Measurements from ENCODE around the gene KLF3. TPM values are rescaled to one million over a fixed set of nuclear protein-coding genes. Genes with fewer than 3 reads are reported as not detected.

Gene KLF3
- total and polyA plus RNA-seq, 2 experiments from 2014 or later = 15.0 to 16.5 TPM

DNA sequence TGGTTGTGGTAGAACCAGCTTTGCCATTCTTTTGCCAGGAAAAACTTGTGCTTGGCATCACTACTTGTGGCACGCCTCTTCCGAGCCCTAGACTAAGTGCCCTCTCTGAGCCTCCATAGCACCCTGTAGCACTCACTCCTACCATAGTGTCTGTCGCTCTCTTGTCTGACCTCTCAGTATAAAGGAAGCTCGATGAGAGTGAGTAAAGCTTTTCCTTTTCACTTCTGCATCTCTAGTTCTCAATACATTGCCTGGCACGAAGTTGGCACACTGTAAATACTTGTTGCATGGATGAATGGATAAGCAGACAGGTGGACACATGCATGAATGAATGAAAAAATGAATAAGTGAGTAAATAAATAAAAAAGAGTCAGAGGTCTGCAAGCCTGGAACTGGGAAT lies 70.4 kb downstream of the KLF3 start:
- no peak for DNase-seq (ENCODE audit: low spot score)
- Histone ChIP-seq H2AFZ (no peak overlapping the region), H3K36me3 (ENCODE audit: insufficient read depth) (no peaks in the 10 kb centered on the region), H4K20me1 (replicated peaks; ENCODE audit: insufficient read depth) (no peaks in the 10 kb centered on the region), H3K4me3 (no peak overlapping the region), H3K9me2 (ENCODE audit: insufficient read depth) (no peaks in the 10 kb centered on the region), H3K27me3 (ENCODE audit: insufficient read depth) (no peaks in the 10 kb centered on the region), H3K4me2 (no peak overlapping the region), H3K4me1 (ENCODE audit: insufficient read depth) (no peaks in the 10 kb centered on the region), H3K27ac (ENCODE audit: low read depth) (no peak overlapping the region), H3K79me2 (replicated peaks; ENCODE audit: insufficient read depth) (no peaks in the 10 kb centered on the region), H3F3A (replicated peaks; ENCODE audit: low read depth) (no peaks in the 10 kb centered on the region)
- TF ChIP-seq, protein P1, sequence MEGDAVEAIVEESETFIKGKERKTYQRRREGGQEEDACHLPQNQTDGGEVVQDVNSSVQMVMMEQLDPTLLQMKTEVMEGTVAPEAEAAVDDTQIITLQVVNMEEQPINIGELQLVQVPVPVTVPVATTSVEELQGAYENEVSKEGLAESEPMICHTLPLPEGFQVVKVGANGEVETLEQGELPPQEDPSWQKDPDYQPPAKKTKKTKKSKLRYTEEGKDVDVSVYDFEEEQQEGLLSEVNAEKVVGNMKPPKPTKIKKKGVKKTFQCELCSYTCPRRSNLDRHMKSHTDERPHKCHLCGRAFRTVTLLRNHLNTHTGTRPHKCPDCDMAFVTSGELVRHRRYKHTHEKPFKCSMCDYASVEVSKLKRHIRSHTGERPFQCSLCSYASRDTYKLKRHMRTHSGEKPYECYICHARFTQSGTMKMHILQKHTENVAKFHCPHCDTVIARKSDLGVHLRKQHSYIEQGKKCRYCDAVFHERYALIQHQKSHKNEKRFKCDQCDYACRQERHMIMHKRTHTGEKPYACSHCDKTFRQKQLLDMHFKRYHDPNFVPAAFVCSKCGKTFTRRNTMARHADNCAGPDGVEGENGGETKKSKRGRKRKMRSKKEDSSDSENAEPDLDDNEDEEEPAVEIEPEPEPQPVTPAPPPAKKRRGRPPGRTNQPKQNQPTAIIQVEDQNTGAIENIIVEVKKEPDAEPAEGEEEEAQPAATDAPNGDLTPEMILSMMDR (conservative IDR thresholded peaks at IDR 0.05; ENCODE audit: low read depth in 2 of 2) = no peak
- no peak for TF ChIP-seq NANOG (IDR thresholded peaks at IDR 0.05; ENCODE audit: borderline replicate concordance)
- no peak for TF ChIP-seq STAT1 (IDR thresholded peaks at IDR 0.05; ENCODE audit: unreplicated experiment)
- TF ChIP-seq, protein P2, sequence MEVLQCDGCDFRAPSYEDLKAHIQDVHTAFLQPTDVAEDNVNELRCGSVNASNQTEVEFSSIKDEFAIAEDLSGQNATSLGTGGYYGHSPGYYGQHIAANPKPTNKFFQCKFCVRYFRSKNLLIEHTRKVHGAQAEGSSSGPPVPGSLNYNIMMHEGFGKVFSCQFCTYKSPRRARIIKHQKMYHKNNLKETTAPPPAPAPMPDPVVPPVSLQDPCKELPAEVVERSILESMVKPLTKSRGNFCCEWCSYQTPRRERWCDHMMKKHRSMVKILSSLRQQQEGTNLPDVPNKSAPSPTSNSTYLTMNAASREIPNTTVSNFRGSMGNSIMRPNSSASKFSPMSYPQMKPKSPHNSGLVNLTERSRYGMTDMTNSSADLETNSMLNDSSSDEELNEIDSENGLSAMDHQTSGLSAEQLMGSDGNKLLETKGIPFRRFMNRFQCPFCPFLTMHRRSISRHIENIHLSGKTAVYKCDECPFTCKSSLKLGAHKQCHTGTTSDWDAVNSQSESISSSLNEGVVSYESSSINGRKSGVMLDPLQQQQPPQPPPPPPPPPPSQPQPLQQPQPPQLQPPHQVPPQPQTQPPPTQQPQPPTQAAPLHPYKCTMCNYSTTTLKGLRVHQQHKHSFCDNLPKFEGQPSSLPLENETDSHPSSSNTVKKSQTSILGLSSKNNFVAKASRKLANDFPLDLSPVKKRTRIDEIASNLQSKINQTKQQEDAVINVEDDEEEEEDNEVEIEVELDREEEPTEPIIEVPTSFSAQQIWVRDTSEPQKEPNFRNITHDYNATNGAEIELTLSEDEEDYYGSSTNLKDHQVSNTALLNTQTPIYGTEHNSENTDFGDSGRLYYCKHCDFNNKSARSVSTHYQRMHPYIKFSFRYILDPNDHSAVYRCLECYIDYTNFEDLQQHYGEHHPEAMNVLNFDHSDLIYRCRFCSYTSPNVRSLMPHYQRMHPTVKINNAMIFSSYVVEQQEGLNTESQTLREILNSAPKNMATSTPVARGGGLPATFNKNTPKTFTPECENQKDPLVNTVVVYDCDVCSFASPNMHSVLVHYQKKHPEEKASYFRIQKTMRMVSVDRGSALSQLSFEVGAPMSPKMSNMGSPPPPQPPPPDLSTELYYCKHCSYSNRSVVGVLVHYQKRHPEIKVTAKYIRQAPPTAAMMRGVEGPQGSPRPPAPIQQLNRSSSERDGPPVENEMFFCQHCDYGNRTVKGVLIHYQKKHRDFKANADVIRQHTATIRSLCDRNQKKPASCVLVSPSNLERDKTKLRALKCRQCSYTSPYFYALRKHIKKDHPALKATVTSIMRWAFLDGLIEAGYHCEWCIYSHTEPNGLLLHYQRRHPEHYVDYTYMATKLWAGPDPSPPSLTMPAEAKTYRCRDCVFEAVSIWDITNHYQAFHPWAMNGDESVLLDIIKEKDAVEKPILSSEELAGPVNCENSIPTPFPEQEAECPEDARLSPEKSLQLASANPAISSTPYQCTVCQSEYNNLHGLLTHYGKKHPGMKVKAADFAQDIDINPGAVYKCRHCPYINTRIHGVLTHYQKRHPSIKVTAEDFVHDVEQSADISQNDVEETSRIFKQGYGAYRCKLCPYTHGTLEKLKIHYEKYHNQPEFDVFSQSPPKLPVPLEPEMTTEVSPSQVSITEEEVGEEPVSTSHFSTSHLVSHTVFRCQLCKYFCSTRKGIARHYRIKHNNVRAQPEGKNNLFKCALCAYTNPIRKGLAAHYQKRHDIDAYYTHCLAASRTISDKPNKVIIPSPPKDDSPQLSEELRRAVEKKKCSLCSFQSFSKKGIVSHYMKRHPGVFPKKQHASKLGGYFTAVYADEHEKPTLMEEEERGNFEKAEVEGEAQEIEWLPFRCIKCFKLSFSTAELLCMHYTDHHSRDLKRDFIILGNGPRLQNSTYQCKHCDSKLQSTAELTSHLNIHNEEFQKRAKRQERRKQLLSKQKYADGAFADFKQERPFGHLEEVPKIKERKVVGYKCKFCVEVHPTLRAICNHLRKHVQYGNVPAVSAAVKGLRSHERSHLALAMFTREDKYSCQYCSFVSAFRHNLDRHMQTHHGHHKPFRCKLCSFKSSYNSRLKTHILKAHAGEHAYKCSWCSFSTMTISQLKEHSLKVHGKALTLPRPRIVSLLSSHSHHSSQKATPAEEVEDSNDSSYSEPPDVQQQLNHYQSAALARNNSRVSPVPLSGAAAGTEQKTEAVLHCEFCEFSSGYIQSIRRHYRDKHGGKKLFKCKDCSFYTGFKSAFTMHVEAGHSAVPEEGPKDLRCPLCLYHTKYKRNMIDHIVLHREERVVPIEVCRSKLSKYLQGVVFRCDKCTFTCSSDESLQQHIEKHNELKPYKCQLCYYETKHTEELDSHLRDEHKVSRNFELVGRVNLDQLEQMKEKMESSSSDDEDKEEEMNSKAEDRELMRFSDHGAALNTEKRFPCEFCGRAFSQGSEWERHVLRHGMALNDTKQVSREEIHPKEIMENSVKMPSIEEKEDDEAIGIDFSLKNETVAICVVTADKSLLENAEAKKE (CRISPR knock-in tag; IDR thresholded peaks at IDR 0.05) = no peak
- no peak for TF ChIP-seq CREB1 (CRISPR knock-in tag; IDR thresholded peaks at IDR 0.05; ENCODE audit: low read depth)
- Mint-ChIP-seq H3K27me3 (ENCODE audit: insufficient read depth, low read depth, poor library complexity) (peaks cover 5% of the 10 kb centered on the region), H3K36me3 (ENCODE audit: low read depth) (peaks cover 12% of the 10 kb centered on the region), H3K4me3 (no peak overlapping the region), H3K9me3 (peaks cover 19% of the 10 kb centered on the region), H3K4me1 (no peaks in the 10 kb centered on the region), H3K27ac (no peak overlapping the region)
- no peak for ATAC-seq
